ENCODE measurements around the gene KAT5.
"Not testable (repeated sequence)": the region's sequence is repeated elsewhere in the genome, so short reads cannot be mapped to it uniquely, and the experiment has no call there.

Gene KAT5

GRCh38 chr11:65730461-65730860 lies 18.4 kb downstream of the KAT5 start:
- H3K9ac ChIP-seq (ENCODE audit: low read length), result no peak overlapping the region
- H3K27me3 ChIP-seq (ENCODE audit: control insufficient read depth, insufficient read depth, low read length), result no peaks in the 10 kb centered on the region
- no peak overlapping the region for H3K4me3 ChIP-seq (ENCODE audit: low read length)
- no peaks in the 10 kb centered on the region for H3K4me1 ChIP-seq (ENCODE audit: control insufficient read depth, insufficient read depth, low read length)
- no peaks in the 10 kb centered on the region for H3K36me3 ChIP-seq (ENCODE audit: control insufficient read depth, insufficient read depth, low read length)
- no peaks in the 10 kb centered on the region for H3K9me3 ChIP-seq (ENCODE audit: control insufficient read depth, low read length)

GRCh38 chr11:65735111-65735510 lies 23.1 kb downstream of the KAT5 start:
- not testable (repeated sequence) for H3K27me3 ChIP-seq (ENCODE audit: control insufficient read depth, insufficient read depth, low read length); H3K4me3 ChIP-seq (ENCODE audit: low read length); H3K4me1 ChIP-seq (ENCODE audit: control insufficient read depth, insufficient read depth, low read length); H3K9me3 ChIP-seq (ENCODE audit: control insufficient read depth, low read length); H3K9ac ChIP-seq (ENCODE audit: low read length); H3K36me3 ChIP-seq (ENCODE audit: control insufficient read depth, insufficient read depth, low read length)

- Histone ChIP-seq H3K36me3 (ENCODE audit: control insufficient read depth, insufficient read depth, low read length) (no peaks in the 10 kb centered on the region), H3K4me3 (ENCODE audit: low read length) (no peak overlapping the region), H3K27me3 (ENCODE audit: control insufficient read depth, insufficient read depth, low read length) (peaks cover 8% of the 10 kb centered on the region), H3K4me1 (ENCODE audit: control insufficient read depth, insufficient read depth, low read length) (no peaks in the 10 kb centered on the region), H3K9ac (ENCODE audit: low read length) (no peak overlapping the region), H3K9me3 (ENCODE audit: control insufficient read depth, low read length) (no peaks in the 10 kb centered on the region)
Observed at GRCh38 chr11:65736810-65737209, 24.8 kb downstream of the KAT5 start.

GRCh38 chr11:65739022-65739421 lies 27.0 kb downstream of the KAT5 start:
- Histone ChIP-seq H3K4me1 (ENCODE audit: control insufficient read depth, insufficient read depth, low read length) (no peaks in the 10 kb centered on the region), H3K4me3 (ENCODE audit: low read length) (no peak overlapping the region)

GRCh38 chr11:65741185-65741584 lies 29.1 kb downstream of the KAT5 start:
- Histone ChIP-seq H3K4me3 (ENCODE audit: low read length) (no peak overlapping the region), H3K9me3 (ENCODE audit: control insufficient read depth, low read length) (no peaks in the 10 kb centered on the region), H3K27me3 (ENCODE audit: control insufficient read depth, insufficient read depth, low read length) (peaks cover 8% of the 10 kb centered on the region), H3K9ac (ENCODE audit: low read length) (no peak overlapping the region), H3K4me1 (ENCODE audit: control insufficient read depth, insufficient read depth, low read length) (no peaks in the 10 kb centered on the region), H3K36me3 (ENCODE audit: control insufficient read depth, insufficient read depth, low read length) (no peaks in the 10 kb centered on the region)

More at GRCh38 chr11:65739022-65739421, 27.0 kb downstream of the KAT5 start:
- Histone ChIP-seq H3K27me3 (ENCODE audit: control insufficient read depth, insufficient read depth, low read length) (peaks cover 8% of the 10 kb centered on the region), H3K9me3 (ENCODE audit: control insufficient read depth, low read length) (no peaks in the 10 kb centered on the region), H3K36me3 (ENCODE audit: control insufficient read depth, insufficient read depth, low read length) (no peaks in the 10 kb centered on the region), H3K9ac (ENCODE audit: low read length) (no peak overlapping the region)

GRCh38 chr11:65742353-65742752 lies 30.3 kb downstream of the KAT5 start:
- Histone ChIP-seq H3K27me3 (ENCODE audit: control insufficient read depth, insufficient read depth, low read length) (peaks cover 8% of the 10 kb centered on the region), H3K4me3 (ENCODE audit: low read length) (no peak overlapping the region), H3K9ac (ENCODE audit: low read length) (no peak overlapping the region), H3K36me3 (ENCODE audit: control insufficient read depth, insufficient read depth, low read length) (no peaks in the 10 kb centered on the region), H3K4me1 (ENCODE audit: control insufficient read depth, insufficient read depth, low read length) (no peaks in the 10 kb centered on the region), H3K9me3 (ENCODE audit: control insufficient read depth, low read length) (no peaks in the 10 kb centered on the region)

GRCh38 chr11:65743681-65744025 lies 31.6 kb downstream of the KAT5 start:
- Histone ChIP-seq H3K4me1 (ENCODE audit: control insufficient read depth, insufficient read depth, low read length) (no peaks in the 10 kb centered on the region), H3K9ac (ENCODE audit: low read length) (no peak overlapping the region), H3K4me3 (ENCODE audit: low read length) (no peak overlapping the region), H3K27me3 (ENCODE audit: control insufficient read depth, insufficient read depth, low read length) (peaks cover 2% of the 10 kb centered on the region), H3K36me3 (ENCODE audit: control insufficient read depth, insufficient read depth, low read length) (no peaks in the 10 kb centered on the region), H3K9me3 (ENCODE audit: control insufficient read depth, low read length) (no peaks in the 10 kb centered on the region)

- Histone ChIP-seq H3K4me1 (ENCODE audit: control insufficient read depth, insufficient read depth, low read length) (no peaks in the 10 kb centered on the region), H3K9me3 (ENCODE audit: control insufficient read depth, low read length) (no peaks in the 10 kb centered on the region), H3K9ac (ENCODE audit: low read length) (no peak overlapping the region), H3K27me3 (ENCODE audit: control insufficient read depth, insufficient read depth, low read length) (peaks cover 4% of the 10 kb centered on the region), H3K36me3 (ENCODE audit: control insufficient read depth, insufficient read depth, low read length) (no peaks in the 10 kb centered on the region), H3K4me3 (ENCODE audit: low read length) (no peak overlapping the region)
Observed at GRCh38 chr11:65744026-65744698, 32.1 kb downstream of the KAT5 start.

- H3K9me3 ChIP-seq (ENCODE audit: control insufficient read depth, low read length), result no peaks in the 10 kb centered on the region
- H3K9ac ChIP-seq (ENCODE audit: low read length), result no peak overlapping the region
Observed at GRCh38 chr11:65744699-65745042, 32.6 kb downstream of the KAT5 start.

GRCh38 chr11:65745049-65745448 lies 33.0 kb downstream of the KAT5 start:
- Histone ChIP-seq H3K4me3 (ENCODE audit: low read length) (no peak overlapping the region), H3K27me3 (ENCODE audit: control insufficient read depth, insufficient read depth, low read length) (peaks cover 7% of the 10 kb centered on the region), H3K9me3 (ENCODE audit: control insufficient read depth, low read length) (no peaks in the 10 kb centered on the region)

More at GRCh38 chr11:65744699-65745042, 32.6 kb downstream of the KAT5 start:
- H3K36me3 ChIP-seq (ENCODE audit: control insufficient read depth, insufficient read depth, low read length), result no peaks in the 10 kb centered on the region
- peaks cover 8% of the 10 kb centered on the region for H3K27me3 ChIP-seq (ENCODE audit: control insufficient read depth, insufficient read depth, low read length)
- H3K4me1 ChIP-seq (ENCODE audit: control insufficient read depth, insufficient read depth, low read length), result no peaks in the 10 kb centered on the region
- H3K4me3 ChIP-seq (ENCODE audit: low read length), result no peak overlapping the region

GRCh38 chr11:65762169-65762568 lies 50.1 kb downstream of the KAT5 start:
- H3K36me3 ChIP-seq (ENCODE audit: control insufficient read depth, insufficient read depth, low read length); H3K9me3 ChIP-seq (ENCODE audit: control insufficient read depth, low read length); H3K27me3 ChIP-seq (ENCODE audit: control insufficient read depth, insufficient read depth, low read length); H3K4me3 ChIP-seq (ENCODE audit: low read length); H3K4me1 ChIP-seq (ENCODE audit: control insufficient read depth, insufficient read depth, low read length); H3K9ac ChIP-seq (ENCODE audit: low read length): not testable (repeated sequence)

More at GRCh38 chr11:65745049-65745448, 33.0 kb downstream of the KAT5 start:
- H3K36me3 ChIP-seq (ENCODE audit: control insufficient read depth, insufficient read depth, low read length), result no peaks in the 10 kb centered on the region
- H3K9ac ChIP-seq (ENCODE audit: low read length), result no peak overlapping the region
- H3K4me1 ChIP-seq (ENCODE audit: control insufficient read depth, insufficient read depth, low read length), result no peaks in the 10 kb centered on the region

GRCh38 chr11:65762816-65763215 lies 50.8 kb downstream of the KAT5 start:
- not testable (repeated sequence) for H3K9ac ChIP-seq (ENCODE audit: low read length); H3K27me3 ChIP-seq (ENCODE audit: control insufficient read depth, insufficient read depth, low read length); H3K4me3 ChIP-seq (ENCODE audit: low read length); H3K9me3 ChIP-seq (ENCODE audit: control insufficient read depth, low read length); H3K36me3 ChIP-seq (ENCODE audit: control insufficient read depth, insufficient read depth, low read length); H3K4me1 ChIP-seq (ENCODE audit: control insufficient read depth, insufficient read depth, low read length)

GRCh38 chr11:65764434-65764833 lies 52.4 kb downstream of the KAT5 start:
- no peaks in the 10 kb centered on the region for H3K36me3 ChIP-seq (ENCODE audit: control insufficient read depth, insufficient read depth, low read length)
- no peaks in the 10 kb centered on the region for H3K4me1 ChIP-seq (ENCODE audit: control insufficient read depth, insufficient read depth, low read length)
- H3K9me3 ChIP-seq (ENCODE audit: control insufficient read depth, low read length), result no peaks in the 10 kb centered on the region
- no peaks in the 10 kb centered on the region for H3K27me3 ChIP-seq (ENCODE audit: control insufficient read depth, insufficient read depth, low read length)
- no peak overlapping the region for H3K4me3 ChIP-seq (ENCODE audit: low read length)
- H3K9ac ChIP-seq (ENCODE audit: low read length), result no peak overlapping the region

All from mucosa of stomach (tissue), 1 donor.